22Rv1 (cell line): ENCODE results near the gene KCNS1.

Experiments
- CTCF ChIP-seq: fragments of 450-650 bp; IDR thresholded peaks from 2 replicates; pipeline ENCODE4 v1.5.1; 2017; ENCODE audit warnings: mild to moderate bottlenecking
- ZFX ChIP-seq: fragments of 450-650 bp; IDR thresholded peaks from 2 replicates; pipeline ENCODE4 v1.6.1; 2017; ENCODE audit warnings: antibody characterized with exemption, borderline replicate concordance

- no peak for TF ChIP-seq CTCF
- TF ChIP-seq ZFX = no peak
Measured at GRCh38 chr20:45112754-45113153, 11.8 kb upstream of the KCNS1 start.
